HEK293 (cell line): ENCODE data around the gene IL4R.

Experiments
- CTCF ChIA-PET: fragments of 350-600 bp; formaldehyde crosslinking; extraction: SDS; loops from one replicate; lab custom pipeline; 2021; ENCODE audit warnings: antibody characterized with exemption; lab: Yijun Ruan, JAX
- POLR2A ChIA-PET: fragments of 300-600 bp; formaldehyde crosslinking; extraction: SDS; loops from one replicate; lab custom pipeline; 2020; ENCODE audit warnings: antibody characterized with exemption, inconsistent platforms; lab: Yijun Ruan, JAX
- H3K27ac ChIP-seq: fragments of 200-500 bp; sonication (Bioruptor generic); 2 replicates; pipeline ENCODE4 v1.5.1; 2014; ENCODE audit warnings: low read depth, low read length, control low read depth, inconsistent platforms; ENCODE audit errors: extremely low read depth
- H3K36me3 ChIP-seq, 2 experiments: fragments of 200-500 bp in 1 of 2; sonication (Bioruptor generic) in 1 of 2; 1 replicate in 1 of 2; 2 replicates in 1 of 2; pipeline ENCODE4 v1.5.1; 2014 to 2017; ENCODE audit warnings: inconsistent platforms in 2 of 2, low read length in 2 of 2; ENCODE audit not compliant: control insufficient read depth in 2 of 2, insufficient read depth in 1 of 2
- H3K4me1 ChIP-seq: fragments of 200-500 bp; sonication (Bioruptor generic); 2 replicates; pipeline ENCODE4 v1.5.1; 2014; ENCODE audit warnings: mild to moderate bottlenecking, low read length, inconsistent platforms; ENCODE audit not compliant: control insufficient read depth, insufficient read depth
- H3K4me3 ChIP-seq: 2 replicates; pipeline ENCODE4 v1.5.1; 2011; ENCODE audit warnings: low read depth, mild to moderate bottlenecking, control low read depth, low read length, moderate library complexity
- H3K9me3 ChIP-seq: fragments of 200-500 bp; sonication (Bioruptor generic); 2 replicates; pipeline ENCODE4 v1.5.1; 2014; ENCODE audit warnings: low read depth, low read length, inconsistent platforms; ENCODE audit not compliant: control insufficient read depth, insufficient read depth
- FEZF1 ChIP-seq: fragments of 450-650 bp; formaldehyde crosslinking; IDR thresholded peaks from 2 replicates; pipeline ENCODE4 v1.5.1; 2016; ENCODE audit warnings: missing biosample characterization, missing genetic modification characterization
- KLF16 ChIP-seq: fragments of 450-650 bp; formaldehyde crosslinking; IDR thresholded peaks from 2 replicates; pipeline ENCODE4 v1.5.1; 2017; ENCODE audit warnings: missing biosample characterization, missing genetic modification characterization
- SALL2 ChIP-seq: fragments of 450-650 bp; formaldehyde crosslinking; IDR thresholded peaks from 2 replicates; pipeline ENCODE4 v1.5.0; 2017; ENCODE audit warnings: missing biosample characterization, mild to moderate bottlenecking, missing genetic modification characterization, borderline replicate concordance
- ZBTB21 ChIP-seq: fragments of 450-650 bp; formaldehyde crosslinking; IDR thresholded peaks from 2 replicates; pipeline ENCODE4 v1.5.1; 2017; ENCODE audit warnings: missing biosample characterization, missing genetic modification characterization
- ZBTB48 ChIP-seq: fragments of 450-650 bp; formaldehyde crosslinking; IDR thresholded peaks from 2 replicates; pipeline ENCODE4 v1.5.1; 2016; ENCODE audit warnings: missing biosample characterization, missing genetic modification characterization
- ZFP3 ChIP-seq: fragments of 450-650 bp; formaldehyde crosslinking; IDR thresholded peaks from 2 replicates; pipeline ENCODE4 v1.5.1; 2016; ENCODE audit warnings: low read depth, missing biosample characterization, missing genetic modification characterization
- ZNF157 ChIP-seq: fragments of 450-650 bp; formaldehyde crosslinking; IDR thresholded peaks from 2 replicates; pipeline ENCODE4 v1.5.1; 2016; ENCODE audit warnings: missing biosample characterization, missing genetic modification characterization
- ZNF2 ChIP-seq: fragments of 450-650 bp; formaldehyde crosslinking; IDR thresholded peaks from 2 replicates; pipeline ENCODE4 v1.5.1; 2016; ENCODE audit warnings: missing biosample characterization, missing genetic modification characterization
- ZNF223 ChIP-seq: fragments of 450-650 bp; formaldehyde crosslinking; IDR thresholded peaks from 2 replicates; pipeline ENCODE4 v1.5.1; 2016; ENCODE audit warnings: missing biosample characterization, missing genetic modification characterization
- ZNF311 ChIP-seq: fragments of 450-650 bp; formaldehyde crosslinking; IDR thresholded peaks from 2 replicates; pipeline ENCODE4 v1.5.1; 2017; ENCODE audit warnings: missing biosample characterization, missing genetic modification characterization, borderline replicate concordance
- ZNF404 ChIP-seq: fragments of 450-650 bp; formaldehyde crosslinking; IDR thresholded peaks from 2 replicates; pipeline ENCODE4 v1.5.1; 2017; ENCODE audit warnings: missing biosample characterization, missing genetic modification characterization
- ZNF416 ChIP-seq: fragments of 450-650 bp; formaldehyde crosslinking; IDR thresholded peaks from 2 replicates; pipeline ENCODE4 v1.5.1; 2016; ENCODE audit warnings: missing biosample characterization, missing genetic modification characterization
- ZNF521 ChIP-seq: fragments of 450-650 bp; formaldehyde crosslinking; IDR thresholded peaks from 2 replicates; pipeline ENCODE4 v1.5.1; 2017; ENCODE audit warnings: missing biosample characterization, mild to moderate bottlenecking, missing genetic modification characterization
- ZNF548 ChIP-seq: fragments of 450-650 bp; formaldehyde crosslinking; IDR thresholded peaks from 2 replicates; pipeline ENCODE4 v1.5.1; 2016; ENCODE audit warnings: missing biosample characterization, missing genetic modification characterization
- ZNF560 ChIP-seq: fragments of 450-650 bp; formaldehyde crosslinking; IDR thresholded peaks from 2 replicates; pipeline ENCODE4 v1.5.1; 2017; ENCODE audit warnings: missing biosample characterization, missing genetic modification characterization, borderline replicate concordance
- ZNF610 ChIP-seq: fragments of 450-650 bp; formaldehyde crosslinking; IDR thresholded peaks from 2 replicates; pipeline ENCODE4 v1.5.1; 2016; ENCODE audit warnings: missing biosample characterization, missing genetic modification characterization, borderline replicate concordance
- ZNF624 ChIP-seq: fragments of 450-650 bp; formaldehyde crosslinking; IDR thresholded peaks from 2 replicates; pipeline ENCODE4 v1.5.1; 2017; ENCODE audit warnings: missing biosample characterization, missing genetic modification characterization
- ZNF707 ChIP-seq: fragments of 450-650 bp; formaldehyde crosslinking; IDR thresholded peaks from 2 replicates; pipeline ENCODE4 v1.5.1; 2016; ENCODE audit warnings: missing biosample characterization, missing genetic modification characterization
- TF ChIP-seq, protein P1 (sequence below): fragments of 450-650 bp; formaldehyde crosslinking; IDR thresholded peaks from 2 replicates; pipeline ENCODE4 v1.5.1; 2016; ENCODE audit warnings: missing biosample characterization, missing genetic modification characterization, low read depth
- TF ChIP-seq, protein P2 (sequence below): fragments of 450-650 bp; formaldehyde crosslinking; IDR thresholded peaks from 2 replicates; pipeline ENCODE4 v1.5.1; 2017; ENCODE audit warnings: missing biosample characterization, mild to moderate bottlenecking, missing genetic modification characterization, moderate library complexity
- TF ChIP-seq, protein P3 (sequence below): fragments of 450-650 bp; formaldehyde crosslinking; IDR thresholded peaks from 2 replicates; pipeline ENCODE4 v1.5.1; 2016; ENCODE audit warnings: missing biosample characterization, missing genetic modification characterization
- TF ChIP-seq, protein P4 (sequence below): fragments of 450-650 bp; formaldehyde crosslinking; IDR thresholded peaks from 2 replicates; pipeline ENCODE4 v1.5.1; 2016; ENCODE audit warnings: missing biosample characterization, missing genetic modification characterization
- TF ChIP-seq, protein P5 (sequence below): fragments of 450-650 bp; formaldehyde crosslinking; IDR thresholded peaks from 2 replicates; pipeline ENCODE4 v1.5.1; 2016; ENCODE audit warnings: missing biosample characterization, missing genetic modification characterization, borderline replicate concordance
- TF ChIP-seq, protein P6 (sequence below): fragments of 450-650 bp; IDR thresholded peaks from 2 replicates; pipeline ENCODE4 v1.5.1; 2018; ENCODE audit warnings: missing biosample characterization, missing genetic modification characterization

Gene IL4R

DNA sequence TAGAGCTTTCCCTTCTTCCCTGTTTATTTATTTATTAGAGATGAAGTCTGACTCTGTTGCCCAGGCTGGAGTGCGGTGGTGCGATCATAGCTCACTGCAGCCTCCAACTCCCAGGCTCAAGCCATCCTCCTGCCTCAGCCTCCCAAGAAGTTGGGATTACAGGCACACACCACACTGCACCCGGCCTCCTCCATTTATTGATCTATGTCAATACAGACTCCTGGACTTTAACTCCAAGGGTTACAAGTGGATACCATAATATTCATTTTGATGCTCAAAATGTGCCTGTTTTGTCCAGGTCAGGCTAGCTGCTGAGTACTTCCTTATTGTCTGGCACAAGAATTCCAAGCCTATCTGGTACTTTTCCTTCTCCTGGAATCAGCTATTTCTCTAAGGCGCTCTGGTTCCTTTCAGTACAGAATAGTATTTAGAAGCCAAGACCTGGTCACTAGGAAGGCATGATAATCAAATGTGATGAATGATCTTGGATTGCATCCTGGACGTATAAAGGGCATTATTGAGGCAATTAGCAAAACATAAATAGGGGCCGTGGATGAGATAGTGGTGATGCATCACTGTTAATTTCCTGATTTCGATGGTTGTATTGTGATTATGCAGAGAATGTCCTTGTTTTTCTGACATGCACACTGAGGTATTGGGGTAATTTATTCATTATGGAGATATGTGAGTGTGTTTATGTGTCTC is 21.7 kb downstream of the IL4R start:
- TF ChIP-seq ZNF416 (tag by site-specific recombination) (no peak), FEZF1 (no peak), ZNF311 (tag by site-specific recombination) (no peak), ZNF548 (no peak), ZBTB21 (tag by site-specific recombination) (no peak), ZNF404 (tag by site-specific recombination) (no peak), ZFP3 (tag by site-specific recombination) (no peak), ZNF223 (tag by site-specific recombination) (no peak)
- TF ChIP-seq, protein P1, sequence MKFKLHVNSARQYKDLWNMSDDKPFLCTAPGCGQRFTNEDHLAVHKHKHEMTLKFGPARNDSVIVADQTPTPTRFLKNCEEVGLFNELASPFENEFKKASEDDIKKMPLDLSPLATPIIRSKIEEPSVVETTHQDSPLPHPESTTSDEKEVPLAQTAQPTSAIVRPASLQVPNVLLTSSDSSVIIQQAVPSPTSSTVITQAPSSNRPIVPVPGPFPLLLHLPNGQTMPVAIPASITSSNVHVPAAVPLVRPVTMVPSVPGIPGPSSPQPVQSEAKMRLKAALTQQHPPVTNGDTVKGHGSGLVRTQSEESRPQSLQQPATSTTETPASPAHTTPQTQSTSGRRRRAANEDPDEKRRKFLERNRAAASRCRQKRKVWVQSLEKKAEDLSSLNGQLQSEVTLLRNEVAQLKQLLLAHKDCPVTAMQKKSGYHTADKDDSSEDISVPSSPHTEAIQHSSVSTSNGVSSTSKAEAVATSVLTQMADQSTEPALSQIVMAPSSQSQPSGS: no peak
- TF ChIP-seq, all 188 proteins: peak for 0
- no peak overlapping the region for H3K27ac ChIP-seq
- ChIA-PET CTCF (interaction anchor here (0.6 kb wide), 1 partner anchor 40 kb away, joined by 5 read pairs; no protein-coding TSS in a partner anchor), POLR2A (no interaction called here)
- H3K9me3 ChIP-seq: no peaks in the 10 kb centered on the region
- no peaks in the 10 kb centered on the region for H3K4me1 ChIP-seq
- H3K4me3 ChIP-seq: no peak overlapping the region
- peaks cover 0 to 8% of the 10 kb centered on the region in 2 experiments; a peak in 1 of 3 replicates for H3K36me3 ChIP-seq

DNA sequence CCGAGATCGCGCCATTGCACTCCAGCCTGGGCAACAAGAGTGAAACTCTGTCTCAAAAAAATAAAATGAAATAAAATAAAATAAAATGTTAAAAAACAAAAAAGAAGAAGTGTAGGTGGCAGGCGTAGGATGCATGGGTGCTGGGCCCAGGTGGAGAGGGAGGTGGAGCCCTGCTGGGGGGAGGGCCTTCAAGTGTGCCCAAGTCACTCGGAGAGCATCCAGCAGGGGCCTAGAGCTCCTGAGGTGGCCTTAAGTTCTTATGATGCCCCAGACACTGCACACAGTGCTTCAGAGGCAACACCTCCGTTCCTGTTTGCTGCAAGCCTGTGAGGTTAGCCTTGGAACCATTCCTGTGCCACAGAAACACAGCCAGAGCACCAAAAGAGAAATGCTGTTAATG is 23.2 kb downstream of the IL4R start:
- Histone ChIP-seq H3K27ac (no peak overlapping the region), H3K4me1 (no peaks in the 10 kb centered on the region), H3K4me3 (no peak overlapping the region), H3K9me3 (no peaks in the 10 kb centered on the region)
- CTCF ChIA-PET: no interaction called here
- TF ChIP-seq ZNF560 (tag by site-specific recombination): no peak
- TF ChIP-seq, protein P2, sequence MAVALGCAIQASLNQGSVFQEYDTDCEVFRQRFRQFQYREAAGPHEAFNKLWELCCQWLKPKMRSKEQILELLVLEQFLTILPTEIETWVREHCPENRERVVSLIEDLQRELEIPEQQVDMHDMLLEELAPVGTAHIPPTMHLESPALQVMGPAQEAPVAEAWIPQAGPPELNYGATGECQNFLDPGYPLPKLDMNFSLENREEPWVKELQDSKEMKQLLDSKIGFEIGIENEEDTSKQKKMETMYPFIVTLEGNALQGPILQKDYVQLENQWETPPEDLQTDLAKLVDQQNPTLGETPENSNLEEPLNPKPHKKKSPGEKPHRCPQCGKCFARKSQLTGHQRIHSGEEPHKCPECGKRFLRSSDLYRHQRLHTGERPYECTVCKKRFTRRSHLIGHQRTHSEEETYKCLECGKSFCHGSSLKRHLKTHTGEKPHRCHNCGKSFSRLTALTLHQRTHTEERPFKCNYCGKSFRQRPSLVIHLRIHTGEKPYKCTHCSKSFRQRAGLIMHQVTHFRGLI (tag by site-specific recombination): no peak
- TF ChIP-seq, all 188 proteins: peak for 0
- peaks cover 0 to 9% of the 10 kb centered on the region in 2 experiments; a peak in 1 of 3 replicates for H3K36me3 ChIP-seq
- POLR2A ChIA-PET: no interaction called here

DNA sequence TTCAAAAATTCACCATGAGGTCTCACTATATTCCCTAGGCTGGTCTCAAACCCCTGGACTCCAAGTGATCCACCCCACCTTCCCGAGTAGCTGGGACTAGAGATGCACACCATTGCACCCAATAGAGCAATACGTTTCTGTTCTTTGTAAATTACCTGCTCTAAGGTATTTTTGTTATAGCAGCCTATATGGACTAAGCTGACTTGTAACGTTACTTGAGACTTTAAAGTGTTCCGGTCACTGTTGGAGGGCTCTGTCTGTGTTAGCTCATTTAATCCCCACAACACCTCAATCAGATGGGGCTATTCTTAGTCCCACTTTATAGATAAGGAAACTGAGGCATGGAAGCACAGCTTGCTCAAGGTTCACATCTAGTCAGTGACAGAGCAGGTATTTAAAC is 25.4 kb downstream of the IL4R start:
- CTCF ChIA-PET: no interaction called here
- no peaks in the 10 kb centered on the region for H3K9me3 ChIP-seq
- POLR2A ChIA-PET: interaction anchor here (0.6 kb wide), 1 partner anchor 9 kb away, joined by 3 read pairs; no protein-coding TSS in a partner anchor
- no peak overlapping the region for H3K4me3 ChIP-seq
- no peaks in the 10 kb centered on the region for H3K4me1 ChIP-seq
- H3K27ac ChIP-seq: no peak overlapping the region
- peaks cover 0 to 11% of the 10 kb centered on the region in 2 experiments; a peak in 1 of 3 replicates for H3K36me3 ChIP-seq
- no peak for TF ChIP-seq KLF16 (tag by site-specific recombination)
- TF ChIP-seq, protein P3, sequence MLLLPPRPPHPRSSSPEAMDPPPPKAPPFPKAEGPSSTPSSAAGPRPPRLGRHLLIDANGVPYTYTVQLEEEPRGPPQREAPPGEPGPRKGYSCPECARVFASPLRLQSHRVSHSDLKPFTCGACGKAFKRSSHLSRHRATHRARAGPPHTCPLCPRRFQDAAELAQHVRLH (tag by site-specific recombination): no peak
- TF ChIP-seq ZNF521 (tag by site-specific recombination): no peak
- no peak for TF ChIP-seq ZNF610 (tag by site-specific recombination)
- no peak for TF ChIP-seq SALL2 (tag by site-specific recombination)
- TF ChIP-seq, protein P4, sequence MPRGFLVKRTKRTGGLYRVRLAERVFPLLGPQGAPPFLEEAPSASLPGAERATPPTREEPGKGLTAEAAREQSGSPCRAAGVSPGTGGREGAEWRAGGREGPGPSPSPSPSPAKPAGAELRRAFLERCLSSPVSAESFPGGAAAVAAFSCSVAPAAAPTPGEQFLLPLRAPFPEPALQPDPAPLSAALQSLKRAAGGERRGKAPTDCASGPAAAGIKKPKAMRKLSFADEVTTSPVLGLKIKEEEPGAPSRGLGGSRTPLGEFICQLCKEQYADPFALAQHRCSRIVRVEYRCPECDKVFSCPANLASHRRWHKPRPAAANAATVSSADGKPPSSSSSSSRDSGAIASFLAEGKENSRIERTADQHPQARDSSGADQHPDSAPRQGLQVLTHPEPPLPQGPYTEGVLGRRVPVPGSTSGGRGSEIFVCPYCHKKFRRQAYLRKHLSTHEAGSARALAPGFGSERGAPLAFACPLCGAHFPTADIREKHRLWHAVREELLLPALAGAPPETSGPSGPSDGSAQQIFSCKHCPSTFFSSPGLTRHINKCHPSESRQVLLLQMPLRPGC (tag by site-specific recombination): no peak
- no peak for TF ChIP-seq ZNF624 (tag by site-specific recombination)
- no peak for TF ChIP-seq ZNF157 (tag by site-specific recombination)
- TF ChIP-seq, protein P5, sequence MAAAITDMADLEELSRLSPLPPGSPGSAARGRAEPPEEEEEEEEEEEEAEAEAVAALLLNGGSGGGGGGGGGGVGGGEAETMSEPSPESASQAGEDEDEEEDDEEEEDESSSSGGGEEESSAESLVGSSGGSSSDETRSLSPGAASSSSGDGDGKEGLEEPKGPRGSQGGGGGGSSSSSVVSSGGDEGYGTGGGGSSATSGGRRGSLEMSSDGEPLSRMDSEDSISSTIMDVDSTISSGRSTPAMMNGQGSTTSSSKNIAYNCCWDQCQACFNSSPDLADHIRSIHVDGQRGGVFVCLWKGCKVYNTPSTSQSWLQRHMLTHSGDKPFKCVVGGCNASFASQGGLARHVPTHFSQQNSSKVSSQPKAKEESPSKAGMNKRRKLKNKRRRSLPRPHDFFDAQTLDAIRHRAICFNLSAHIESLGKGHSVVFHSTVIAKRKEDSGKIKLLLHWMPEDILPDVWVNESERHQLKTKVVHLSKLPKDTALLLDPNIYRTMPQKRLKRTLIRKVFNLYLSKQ (tag by site-specific recombination): no peak
- no peak for TF ChIP-seq ZBTB48 (tag by site-specific recombination)
- TF ChIP-seq, protein P6, sequence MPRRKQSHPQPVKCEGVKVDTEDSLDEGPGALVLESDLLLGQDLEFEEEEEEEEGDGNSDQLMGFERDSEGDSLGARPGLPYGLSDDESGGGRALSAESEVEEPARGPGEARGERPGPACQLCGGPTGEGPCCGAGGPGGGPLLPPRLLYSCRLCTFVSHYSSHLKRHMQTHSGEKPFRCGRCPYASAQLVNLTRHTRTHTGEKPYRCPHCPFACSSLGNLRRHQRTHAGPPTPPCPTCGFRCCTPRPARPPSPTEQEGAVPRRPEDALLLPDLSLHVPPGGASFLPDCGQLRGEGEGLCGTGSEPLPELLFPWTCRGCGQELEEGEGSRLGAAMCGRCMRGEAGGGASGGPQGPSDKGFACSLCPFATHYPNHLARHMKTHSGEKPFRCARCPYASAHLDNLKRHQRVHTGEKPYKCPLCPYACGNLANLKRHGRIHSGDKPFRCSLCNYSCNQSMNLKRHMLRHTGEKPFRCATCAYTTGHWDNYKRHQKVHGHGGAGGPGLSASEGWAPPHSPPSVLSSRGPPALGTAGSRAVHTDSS (tag by site-specific recombination): no peak
- no peak for TF ChIP-seq ZNF2 (tag by site-specific recombination)
- TF ChIP-seq ZNF707 (tag by site-specific recombination): no peak
